ENCODE results near the gene LRRC18. TPM values are rescaled to one million over a fixed set of nuclear protein-coding genes. Genes with fewer than 3 reads are reported as not detected.

LRRC18 gene
- total RNA-seq, 1 experiment from 2014 or later: not detected

DNA sequence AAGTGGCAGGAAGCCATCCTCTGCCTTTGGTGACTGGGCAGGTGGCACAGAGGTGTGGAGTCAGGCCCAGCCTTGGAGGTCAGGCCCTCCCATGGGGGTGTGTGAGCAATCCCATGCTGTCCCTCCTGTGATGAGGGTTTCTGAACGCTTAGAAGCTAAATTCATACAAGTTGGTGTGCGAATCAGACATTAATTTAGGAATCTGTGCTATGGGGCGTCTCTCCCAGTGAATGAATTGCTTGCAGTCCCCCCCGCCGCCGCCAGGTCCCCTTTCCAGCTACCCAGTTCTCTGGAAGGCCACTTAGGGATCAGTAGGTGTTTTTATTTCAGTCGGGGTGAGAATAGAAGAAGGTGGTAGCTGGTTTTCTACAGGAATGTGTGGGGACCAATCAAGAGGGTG lies 37.5 kb downstream of the LRRC18 start:
- Histone ChIP-seq H3K18ac (ENCODE audit: insufficient read length, low read depth, low read length) (no peak overlapping the region), H4K20me1 (ENCODE audit: control insufficient read depth, insufficient read depth, insufficient read length) (no peaks in the 10 kb centered on the region), H3K9ac (ENCODE audit: extremely low read depth, insufficient read length, low read length) (no peak overlapping the region), H2AFZ (ENCODE audit: low read length) (no peak overlapping the region), H2BK15ac (ENCODE audit: low read depth, low read length) (no peak overlapping the region), H2BK5ac (ENCODE audit: insufficient read length, low read length) (no peak overlapping the region), H3K79me2 (ENCODE audit: insufficient read depth, low read length) (no peaks in the 10 kb centered on the region), H4K91ac (ENCODE audit: insufficient read length, low read depth, low read length) (no peak overlapping the region), H2BK12ac (ENCODE audit: insufficient read length, low read depth, low read length) (no peak overlapping the region), H3K27ac (ENCODE audit: insufficient read length, low read depth, low read length) (no peak overlapping the region), H3K4me2 (ENCODE audit: insufficient read depth, insufficient read length, low read length) (no peak overlapping the region), H4K5ac (ENCODE audit: insufficient read length, low read depth, low read length) (no peak overlapping the region), H2AK5ac (ENCODE audit: insufficient read length, low read length) (no peak overlapping the region), H3K9me3 (ENCODE audit: control insufficient read depth, low read depth, low read length) (no peaks in the 10 kb centered on the region), H2BK20ac (ENCODE audit: low read depth, low read length, poor library complexity, severe bottlenecking) (no peak overlapping the region), H3K14ac (ENCODE audit: insufficient read depth, low read length) (no peak overlapping the region), H3K4me1 (ENCODE audit: insufficient read depth, low read length) (no peaks in the 10 kb centered on the region), H3K23me2 (ENCODE audit: insufficient read length, low read depth, low read length, poor library complexity, severe bottlenecking) (no peaks in the 10 kb centered on the region), H3K56ac (ENCODE audit: insufficient read length, low read depth, low read length) (no peak overlapping the region), H3T11ph (ENCODE audit: low read length) (no peak overlapping the region), H4K8ac (replicated peaks; ENCODE audit: insufficient read length, low read depth, low read length) (no peak overlapping the region), H3K4ac (ENCODE audit: low read depth, low read length) (no peak overlapping the region), H3K79me1 (ENCODE audit: insufficient read depth, low read depth, low read length, poor library complexity, severe bottlenecking) (no peaks in the 10 kb centered on the region), H2BK120ac (ENCODE audit: low read depth, low read length, poor library complexity, severe bottlenecking) (no peak overlapping the region), H3K23ac (ENCODE audit: insufficient read length, low read depth, low read length) (no peak overlapping the region), H3K27me3 (ENCODE audit: insufficient read depth, low read length) (no peaks in the 10 kb centered on the region)
- peaks cover 3 to 7% of the 10 kb centered on the region in 2 experiments; a peak in 3 of 4 replicates for H3K4me1 Mint-ChIP-seq
- H3K27me3 Mint-ChIP-seq (ENCODE audit: low read depth): no peaks in the 10 kb centered on the region; the same call in 1 of the 2 replicates
- no peaks in the 10 kb centered on the region; a peak in 1 of 5 replicates for H3K9me3 Mint-ChIP-seq
- TF ChIP-seq, protein P1, sequence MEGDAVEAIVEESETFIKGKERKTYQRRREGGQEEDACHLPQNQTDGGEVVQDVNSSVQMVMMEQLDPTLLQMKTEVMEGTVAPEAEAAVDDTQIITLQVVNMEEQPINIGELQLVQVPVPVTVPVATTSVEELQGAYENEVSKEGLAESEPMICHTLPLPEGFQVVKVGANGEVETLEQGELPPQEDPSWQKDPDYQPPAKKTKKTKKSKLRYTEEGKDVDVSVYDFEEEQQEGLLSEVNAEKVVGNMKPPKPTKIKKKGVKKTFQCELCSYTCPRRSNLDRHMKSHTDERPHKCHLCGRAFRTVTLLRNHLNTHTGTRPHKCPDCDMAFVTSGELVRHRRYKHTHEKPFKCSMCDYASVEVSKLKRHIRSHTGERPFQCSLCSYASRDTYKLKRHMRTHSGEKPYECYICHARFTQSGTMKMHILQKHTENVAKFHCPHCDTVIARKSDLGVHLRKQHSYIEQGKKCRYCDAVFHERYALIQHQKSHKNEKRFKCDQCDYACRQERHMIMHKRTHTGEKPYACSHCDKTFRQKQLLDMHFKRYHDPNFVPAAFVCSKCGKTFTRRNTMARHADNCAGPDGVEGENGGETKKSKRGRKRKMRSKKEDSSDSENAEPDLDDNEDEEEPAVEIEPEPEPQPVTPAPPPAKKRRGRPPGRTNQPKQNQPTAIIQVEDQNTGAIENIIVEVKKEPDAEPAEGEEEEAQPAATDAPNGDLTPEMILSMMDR (conservative IDR thresholded peaks at IDR 0.05): 0 out of 3 replicates have a peak, but pooled peaks have one; percentile 15
- no peaks in the 10 kb centered on the region for H3K36me3 Mint-ChIP-seq (ENCODE audit: insufficient read depth in 1 of 3, low read depth in 3 of 3)
- H3K27ac Mint-ChIP-seq: no peak overlapping the region
- no peak for DNase-seq
- H3K4me3 Mint-ChIP-seq: no peak overlapping the region
- WGBS (ENCODE audit: extremely low coverage, insufficient read length, low lambda C conversion rate): no CpG with 5 or more reads among the region's 7 CpGs

Data from H9 (cell line).